T-helper 17 cell (primary cell): Measurements from ENCODE around the gene RMRP. TPM values are rescaled to one million over a fixed set of nuclear protein-coding genes. Genes with fewer than 3 reads are reported as not detected.

Experiments used
- ATAC-seq: fragments of 150-1000 bp; cut with Tn5 transposase; 2 replicates; pipeline ENCODE4 v1.10.0; 2021; ENCODE audit warnings: mild to moderate bottlenecking, moderate library complexity
- DNase-seq, 3 donors: peaks; one replicate each; pipeline versions ENCODE4 v3.0.0 to v3.0.0-alpha.2; 2020 to 2021
- H3K9me3 ChIP-seq: one replicate; pipeline ENCODE4 v1.7.0; 2013; ENCODE audit warnings: low read length, mild to moderate bottlenecking; ENCODE audit not compliant: control insufficient read depth, poor library complexity, severe bottlenecking
- H3K27ac Mint-ChIP-seq: one replicate; pipeline ENCODE4 v1.8.0; 2022; ENCODE audit warnings: mild to moderate bottlenecking, moderate library complexity, mixed read lengths
- H3K27me3 Mint-ChIP-seq: one replicate; pipeline ENCODE4 v1.8.0; 2022; ENCODE audit warnings: mixed read lengths
- H3K36me3 Mint-ChIP-seq: one replicate; pipeline ENCODE4 v1.8.0; 2022; ENCODE audit warnings: low read depth, mixed read lengths
- H3K4me1 Mint-ChIP-seq: one replicate; pipeline ENCODE4 v1.8.0; 2022; ENCODE audit warnings: mild to moderate bottlenecking, mixed read lengths
- H3K4me3 Mint-ChIP-seq: one replicate; pipeline ENCODE4 v1.8.0; 2022; ENCODE audit warnings: mild to moderate bottlenecking, moderate library complexity, mixed read lengths
- total RNA-seq, 4 donors: library from RNA in 2 of 4; stranded (reverse) in 2 of 4; gene quantifications; one replicate each; pipeline ENCODE4 v1.2.3 and lab custom pipeline; 2022 to 2026

Gene RMRP
- total RNA-seq, 2 donors from 2014 or later = 7,466 to 10,512 TPM

GRCh38 chr9:35682520-35683315 is 24.9 kb upstream of the RMRP start:
- no peaks in the 10 kb centered on the region for H3K9me3 ChIP-seq
- no peak for DNase-seq
- no peak overlapping the region for H3K27ac Mint-ChIP-seq
- peaks cover 5% of the 10 kb centered on the region for H3K4me1 Mint-ChIP-seq
- no peak overlapping the region for H3K4me3 Mint-ChIP-seq
- no peaks in the 10 kb centered on the region for H3K27me3 Mint-ChIP-seq
- no peaks in the 10 kb centered on the region for H3K36me3 Mint-ChIP-seq
- ATAC-seq = no peak

GRCh38 chr9:35682051-35682450 is 24.2 kb upstream of the RMRP start:
- H3K27ac Mint-ChIP-seq = no peak overlapping the region
- no peaks in the 10 kb centered on the region for H3K27me3 Mint-ChIP-seq
- H3K36me3 Mint-ChIP-seq = no peaks in the 10 kb centered on the region
- H3K4me1 Mint-ChIP-seq = peaks cover 2% of the 10 kb centered on the region
- H3K4me3 Mint-ChIP-seq = no peak overlapping the region
- no peaks in the 10 kb centered on the region for H3K9me3 ChIP-seq
- ATAC-seq (no peak), DNase-seq (no peak)

- ATAC-seq (no peak), DNase-seq (no peak)
- Mint-ChIP-seq H3K27me3 (no peaks in the 10 kb centered on the region), H3K4me1 (peaks cover 5% of the 10 kb centered on the region), H3K36me3 (no peaks in the 10 kb centered on the region), H3K27ac (no peak overlapping the region), H3K4me3 (no peak overlapping the region)
- H3K9me3 ChIP-seq = no peaks in the 10 kb centered on the region
Measured at GRCh38 chr9:35681341-35682002, 23.7 kb upstream of the RMRP start.

GRCh38 chr9:35680331-35681105 is 22.7 kb upstream of the RMRP start:
- Mint-ChIP-seq H3K4me1 (peaks cover 5% of the 10 kb centered on the region), H3K4me3 (no peak overlapping the region), H3K27me3 (no peaks in the 10 kb centered on the region), H3K27ac (no peak overlapping the region), H3K36me3 (no peaks in the 10 kb centered on the region)
- DNase-seq = no peak
- H3K9me3 ChIP-seq = no peaks in the 10 kb centered on the region
- no peak for ATAC-seq

GRCh38 chr9:35679766-35680330 is 22.0 kb upstream of the RMRP start:
- H3K27me3 Mint-ChIP-seq = no peaks in the 10 kb centered on the region
- no peaks in the 10 kb centered on the region for H3K9me3 ChIP-seq
- H3K36me3 Mint-ChIP-seq = no peaks in the 10 kb centered on the region
- ATAC-seq (no peak), DNase-seq (no peak)
- H3K4me1 Mint-ChIP-seq = peaks cover 5% of the 10 kb centered on the region
- H3K4me3 Mint-ChIP-seq = no peak overlapping the region
- H3K27ac Mint-ChIP-seq = peak overlapping the region; percentile 47

- DNase-seq (no peak), ATAC-seq (no peak)
- Mint-ChIP-seq H3K36me3 (no peaks in the 10 kb centered on the region), H3K27ac (peak overlapping the region; percentile 47), H3K27me3 (no peaks in the 10 kb centered on the region), H3K4me1 (peaks cover 10% of the 10 kb centered on the region), H3K4me3 (no peak overlapping the region)
- no peaks in the 10 kb centered on the region for H3K9me3 ChIP-seq
Measured at GRCh38 chr9:35679091-35679490, 21.3 kb upstream of the RMRP start.

- Mint-ChIP-seq H3K36me3 (no peaks in the 10 kb centered on the region), H3K27me3 (no peaks in the 10 kb centered on the region), H3K4me1 (peaks cover 16% of the 10 kb centered on the region), H3K4me3 (peak overlapping the region; percentile 87), H3K27ac (peak overlapping the region; percentile 24)
- peak; percentile 79 for ATAC-seq
- H3K9me3 ChIP-seq = no peaks in the 10 kb centered on the region
- DNase-seq = peak in 2 of 3 donors; percentile 28 to 31
Measured at GRCh38 chr9:35675732-35676392, 18.0 kb upstream of the RMRP start.

- Mint-ChIP-seq H3K4me3 (peak overlapping the region; percentile 87), H3K36me3 (no peaks in the 10 kb centered on the region), H3K27me3 (no peaks in the 10 kb centered on the region), H3K4me1 (peaks cover 18% of the 10 kb centered on the region), H3K27ac (no peak overlapping the region)
- no peaks in the 10 kb centered on the region for H3K9me3 ChIP-seq
- DNase-seq (no peak), ATAC-seq (peak; percentile 22)
Measured at GRCh38 chr9:35675204-35675603, 17.4 kb upstream of the RMRP start.

- Mint-ChIP-seq H3K4me1 (peaks cover 21% of the 10 kb centered on the region), H3K36me3 (no peaks in the 10 kb centered on the region), H3K4me3 (no peak overlapping the region), H3K27me3 (no peaks in the 10 kb centered on the region), H3K27ac (peak overlapping the region; percentile 6)
- H3K9me3 ChIP-seq = no peaks in the 10 kb centered on the region
- no peak for ATAC-seq
- no peak for DNase-seq
Measured at GRCh38 chr9:35674025-35674361, 16.2 kb upstream of the RMRP start.

GRCh38 chr9:35673132-35674024 is 15.6 kb upstream of the RMRP start, which contains the start of gene CA9:
Gene CA9, plus strand, starts transcription at chr9:35673928. Its CDS starts 32 bp downstream, at chr9:35673960.
- ATAC-seq (no peak), DNase-seq (no peak)
- Mint-ChIP-seq H3K4me1 (peaks cover 21% of the 10 kb centered on the region), H3K27ac (peak within 1 kb of the TSS; percentile 6), H3K27me3 (no peaks in the 10 kb centered on the region), H3K4me3 (peak within 1 kb of the TSS; percentile 81), H3K36me3 (no peaks in the 10 kb centered on the region)
- H3K9me3 ChIP-seq = no peaks in the 10 kb centered on the region

- ATAC-seq = no peak
- no peaks in the 10 kb centered on the region for H3K9me3 ChIP-seq
- no peak for DNase-seq
- H3K36me3 Mint-ChIP-seq = no peaks in the 10 kb centered on the region
- no peaks in the 10 kb centered on the region for H3K27me3 Mint-ChIP-seq
- H3K4me3 Mint-ChIP-seq = no peak overlapping the region
- peaks cover 25% of the 10 kb centered on the region for H3K4me1 Mint-ChIP-seq
- no peak overlapping the region for H3K27ac Mint-ChIP-seq
Measured at GRCh38 chr9:35669331-35670145, 11.7 kb upstream of the RMRP start.
